HG03066 (cell line): ENCODE results near the gene GCLC.
"Not testable (repeated sequence)": the region's sequence is repeated elsewhere in the genome, so short reads cannot be mapped to it uniquely, and the experiment has no call there.

ENCODE experiments used
- ATAC-seq: cut with Tn5 transposase; IDR thresholded peaks from one replicate; pipeline ENCODE4 v1.9.1; 2021; ENCODE audit warnings: low read depth; ENCODE audit not compliant: unreplicated experiment

The GCLC gene

GRCh38 chr6:53564401-53565065 is 19.6 kb upstream of the GCLC start:
- no peak for ATAC-seq

GRCh38 chr6:53556986-53557715 is 12.2 kb upstream of the GCLC start:
- no peak for ATAC-seq

- not testable (repeated sequence) for ATAC-seq
Measured at GRCh38 chr6:53553600-53553999, 8.7 kb upstream of the GCLC start.

GRCh38 chr6:53551681-53552080 is 6.8 kb upstream of the GCLC start:
- not testable (repeated sequence) for ATAC-seq

- ATAC-seq: peak; percentile 67
Measured at GRCh38 chr6:53547811-53548496, 3.1 kb upstream of the GCLC start.

- peak; percentile 3 for ATAC-seq
Measured at GRCh38 chr6:53547166-53547810, 2.4 kb upstream of the GCLC start.

GRCh38 chr6:53546281-53546680 is 1.4 kb upstream of the GCLC start:
- ATAC-seq: no peak

- no peak for ATAC-seq
Measured at GRCh38 chr6:53544217-53544469, 758 bp downstream of the GCLC start.

- no peak for ATAC-seq
Measured at GRCh38 chr6:53543359-53544216, 1.3 kb downstream of the GCLC start.

GRCh38 chr6:53541900-53542299 is 3.0 kb downstream of the GCLC start:
- ATAC-seq: no peak

- no peak for ATAC-seq
Measured at GRCh38 chr6:53540129-53540692, 4.7 kb downstream of the GCLC start.

- ATAC-seq: no peak
Measured at GRCh38 chr6:53539561-53539960, 5.3 kb downstream of the GCLC start.

- no peak for ATAC-seq
Measured at GRCh38 chr6:53536561-53536960, 8.3 kb downstream of the GCLC start.

- no peak for ATAC-seq
Measured at GRCh38 chr6:53532942-53533341, 12.0 kb downstream of the GCLC start.

GRCh38 chr6:53532061-53532797 is 12.7 kb downstream of the GCLC start:
- ATAC-seq: no peak

GRCh38 chr6:53530780-53531386 is 14.0 kb downstream of the GCLC start:
- no peak for ATAC-seq

GRCh38 chr6:53530346-53530745 is 14.6 kb downstream of the GCLC start:
- no peak for ATAC-seq

GRCh38 chr6:53529324-53530036 is 15.4 kb downstream of the GCLC start:
- ATAC-seq: no peak
